Endothelial cell (in vitro differentiated cells): ENCODE results near the gene MT1H. TPM values are rescaled to one million over a fixed set of nuclear protein-coding genes. Genes with fewer than 3 reads are reported as not detected.

Source experiments
- DNase-seq: peaks from one replicate; pipeline ENCODE4 v3.0.0; 2021; ENCODE audit warnings: low spot score
- H3K27ac Mint-ChIP-seq: one replicate; pipeline ENCODE4 v1.8.0; 2021; ENCODE audit warnings: mixed read lengths, inconsistent platforms; ENCODE audit not compliant: unreplicated experiment
- H3K27me3 Mint-ChIP-seq: one replicate; pipeline ENCODE4 v1.8.0; 2021; ENCODE audit warnings: mild to moderate bottlenecking, moderate library complexity, mixed read lengths, inconsistent platforms; ENCODE audit not compliant: unreplicated experiment
- H3K36me3 Mint-ChIP-seq: one replicate; pipeline ENCODE4 v1.8.0; 2021; ENCODE audit warnings: mild to moderate bottlenecking, low read depth, mixed read lengths, inconsistent platforms; ENCODE audit not compliant: unreplicated experiment
- H3K4me1 Mint-ChIP-seq: one replicate; pipeline ENCODE4 v1.8.0; 2021; ENCODE audit warnings: mild to moderate bottlenecking, mixed read lengths, inconsistent platforms; ENCODE audit not compliant: unreplicated experiment
- H3K4me3 Mint-ChIP-seq: one replicate; pipeline ENCODE4 v1.8.0; 2021; ENCODE audit warnings: mild to moderate bottlenecking, mixed read lengths, inconsistent platforms; ENCODE audit not compliant: unreplicated experiment
- H3K9me3 Mint-ChIP-seq: one replicate; pipeline ENCODE4 v1.8.0; 2021; ENCODE audit warnings: mixed read lengths, inconsistent platforms; ENCODE audit not compliant: unreplicated experiment
- CTCF ChIP-seq: fragments of 200-600 bp; sonication (generic); IDR thresholded peaks from one replicate; pipeline ENCODE4 v1.5.0; 2021; ENCODE audit warnings: antibody characterized with exemption; ENCODE audit not compliant: unreplicated experiment
- total RNA-seq: library from RNA; stranded (reverse); fragmentation: NEBNext Ultra II Directional; extraction: Animal tissue kit (Norgen Biotek cat#: 25700); gene quantifications from one replicate; pipeline ENCODE4 v1.2.1, GENCODE V29; 2021; ENCODE audit not compliant: unreplicated experiment

MT1H gene
- total RNA-seq, 1 donor from 2014 or later: not detected

GRCh38 chr16:56686758-56687157 is 17.1 kb downstream of the MT1H start:
- peaks cover 9% of the 10 kb centered on the region for H3K27me3 Mint-ChIP-seq
- DNase-seq: no peak
- H3K4me1 Mint-ChIP-seq: peaks cover 3% of the 10 kb centered on the region
- no peaks in the 10 kb centered on the region for H3K9me3 Mint-ChIP-seq
- no peak overlapping the region for H3K27ac Mint-ChIP-seq
- no peak for TF ChIP-seq CTCF
- peaks cover 4% of the 10 kb centered on the region for H3K36me3 Mint-ChIP-seq
- H3K4me3 Mint-ChIP-seq: no peak overlapping the region

- Mint-ChIP-seq H3K36me3 (peaks cover 4% of the 10 kb centered on the region), H3K27ac (no peak overlapping the region), H3K27me3 (peaks cover 8% of the 10 kb centered on the region), H3K9me3 (no peaks in the 10 kb centered on the region), H3K4me3 (no peak overlapping the region), H3K4me1 (no peaks in the 10 kb centered on the region)
- DNase-seq: no peak
- TF ChIP-seq CTCF: no peak
Observed at GRCh38 chr16:56688762-56689161, 19.1 kb downstream of the MT1H start.

- no peak for TF ChIP-seq CTCF
- no peak for DNase-seq
- Mint-ChIP-seq H3K27me3 (peaks cover 8% of the 10 kb centered on the region), H3K4me1 (no peaks in the 10 kb centered on the region), H3K9me3 (no peaks in the 10 kb centered on the region), H3K27ac (no peak overlapping the region), H3K4me3 (no peak overlapping the region), H3K36me3 (peaks cover 4% of the 10 kb centered on the region)
Observed at GRCh38 chr16:56689171-56689570, 19.6 kb downstream of the MT1H start.

GRCh38 chr16:56690420-56691122 is 21.0 kb downstream of the MT1H start:
- H3K4me3 Mint-ChIP-seq: no peak overlapping the region
- H3K4me1 Mint-ChIP-seq: no peaks in the 10 kb centered on the region

More at GRCh38 chr16:56690420-56691122, 21.0 kb downstream of the MT1H start:
- DNase-seq: no peak
- H3K27ac Mint-ChIP-seq: no peak overlapping the region
- peaks cover 8% of the 10 kb centered on the region for H3K27me3 Mint-ChIP-seq
- no peak for TF ChIP-seq CTCF
- no peaks in the 10 kb centered on the region for H3K9me3 Mint-ChIP-seq
- peaks cover 4% of the 10 kb centered on the region for H3K36me3 Mint-ChIP-seq
